Stimulated activated CD4-positive, alpha-beta T cell treated with anti-CD3 and anti-CD28 coated beads, Interleukin-1b, Interleukin-23, amount 100 ng/mL, for 1 hour (primary cell): ENCODE results near the gene PTPRU.

ENCODE experiments used
- DNase-seq, 2 donors: peaks; one replicate each; pipeline ENCODE4 v3.0.0-alpha.2; 2020; ENCODE audit warnings: low read depth in 2 of 2

The PTPRU gene

DNA sequence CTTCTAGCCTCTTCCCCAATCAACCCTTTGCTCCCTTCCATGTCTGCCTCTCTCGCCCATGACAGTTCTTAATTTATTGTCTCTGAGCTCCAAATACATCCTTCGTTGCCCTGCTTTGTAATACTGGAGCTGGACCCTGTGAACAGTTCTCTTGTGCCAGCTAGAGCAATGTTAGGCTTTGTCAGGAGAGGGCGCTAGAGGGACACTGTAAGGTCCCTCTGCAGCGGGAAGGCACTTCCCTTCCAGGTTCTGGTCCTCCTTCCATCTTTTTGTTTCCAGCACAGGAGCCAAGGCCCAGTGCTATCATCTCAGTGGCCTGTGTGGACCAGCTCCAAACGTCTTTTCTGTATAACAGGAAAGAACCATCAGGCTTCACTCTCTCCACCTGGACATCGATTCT, 95.9 kb downstream of the PTPRU start:
- DNase-seq = no peak

DNA sequence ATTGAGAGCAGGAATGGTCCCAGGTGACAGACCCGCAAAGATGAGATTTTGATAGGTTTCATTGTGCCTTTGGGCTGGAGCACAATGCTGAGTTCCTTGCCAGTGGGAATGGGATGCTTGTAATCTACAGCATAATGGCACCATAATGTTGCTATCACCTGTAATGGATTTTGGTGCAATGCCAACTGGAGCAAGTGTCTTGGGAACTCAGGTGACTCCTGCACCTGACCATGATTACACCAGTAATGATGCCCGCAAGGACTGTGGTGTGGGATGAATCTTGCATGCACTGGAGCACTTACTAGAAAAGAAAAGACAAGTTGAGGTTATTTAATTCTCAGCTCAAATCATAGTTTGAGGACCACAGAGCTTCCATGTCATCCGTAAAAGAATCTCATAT, 96.7 kb downstream of the PTPRU start:
- no peak for DNase-seq

DNA sequence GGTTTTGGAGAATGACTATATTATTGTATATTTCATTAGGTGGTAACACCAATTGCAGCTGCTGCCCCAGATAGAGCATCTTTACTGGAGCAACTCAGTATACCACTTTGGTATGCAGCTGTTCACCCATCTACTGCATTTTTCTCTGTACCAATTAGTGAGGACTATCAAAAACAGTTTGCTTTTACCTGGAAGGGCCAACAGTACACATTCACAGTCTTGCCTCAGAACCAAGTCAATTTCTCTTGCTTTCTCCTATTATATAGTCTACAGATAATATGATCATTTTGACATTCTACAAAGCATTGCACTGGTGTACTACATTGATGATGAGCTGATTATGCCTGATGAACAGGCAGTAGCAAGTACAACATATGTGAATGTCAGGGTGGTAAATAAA, 99.3 kb downstream of the PTPRU start:
- no peak for DNase-seq

DNA sequence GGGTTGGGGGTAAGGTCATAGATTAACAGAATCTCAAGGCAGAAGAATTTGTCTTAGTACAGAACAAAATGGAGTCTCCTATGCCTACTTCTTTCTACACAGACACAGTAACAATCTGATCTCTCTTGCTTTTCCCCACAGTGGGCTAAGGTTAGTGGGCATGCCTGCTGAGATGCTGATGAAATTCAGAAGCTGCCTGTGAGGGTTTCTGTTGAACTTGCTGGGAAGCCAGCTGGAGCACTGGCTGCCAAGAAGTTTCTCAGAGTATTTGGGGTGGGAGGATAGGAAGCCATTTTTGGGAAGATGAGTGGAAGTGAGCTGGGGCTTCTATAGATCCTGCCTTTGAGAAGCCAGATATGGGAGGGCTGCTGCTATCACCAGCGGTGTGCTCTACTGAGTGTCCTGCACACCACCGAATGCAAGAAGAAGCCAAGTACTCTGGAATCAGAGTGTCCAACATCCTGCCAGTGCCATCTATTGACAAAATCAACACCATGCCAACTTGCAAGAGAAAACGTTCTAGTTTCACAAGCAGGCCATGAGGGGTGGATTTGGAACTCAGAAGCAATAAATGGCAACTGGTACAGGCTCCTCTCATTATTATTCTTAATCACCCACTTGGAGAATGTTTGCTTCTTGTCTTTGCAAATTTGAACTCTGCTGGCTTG, 102.7 kb downstream of the PTPRU start:
- no peak for DNase-seq

DNA sequence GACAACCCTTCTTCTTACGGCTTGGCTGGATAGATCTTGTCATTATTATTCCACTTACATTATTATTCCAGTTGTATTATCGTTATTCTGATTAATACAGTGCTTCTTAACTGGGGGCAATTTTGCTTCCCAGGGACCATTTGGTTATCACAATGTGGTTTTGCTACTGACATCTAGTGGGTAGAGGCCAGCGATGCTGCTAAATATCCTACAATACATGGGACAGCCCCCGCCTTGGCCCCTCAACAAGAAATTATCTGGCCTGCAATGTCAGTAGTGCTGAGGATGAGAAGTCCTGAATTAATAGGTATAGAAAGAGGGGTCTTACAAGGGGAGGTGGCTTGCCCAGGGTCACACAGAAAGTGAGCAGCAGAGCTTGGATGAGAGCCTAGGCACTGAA, 105.6 kb downstream of the PTPRU start:
- no peak for DNase-seq

DNA sequence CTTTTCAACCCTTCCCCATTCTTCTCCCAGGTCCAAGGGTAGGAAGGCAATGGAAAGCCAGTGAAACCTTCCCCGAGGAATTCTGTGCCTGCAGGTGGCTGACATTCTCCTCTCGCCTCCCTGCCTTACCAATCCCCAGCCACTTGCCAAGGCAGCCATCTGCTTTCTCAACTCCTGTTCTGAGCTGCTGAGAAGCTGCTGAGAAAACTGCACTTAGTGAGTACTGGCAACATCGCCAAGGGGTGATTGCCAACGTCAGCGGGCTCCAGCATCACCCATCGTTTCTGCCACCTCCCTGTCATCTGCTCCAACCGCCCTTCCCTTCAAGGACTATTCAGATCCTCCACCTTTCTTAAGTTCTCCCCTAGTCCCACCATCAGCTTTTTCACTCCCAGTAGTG, 106.0 kb downstream of the PTPRU start:
- no peak for DNase-seq

DNA sequence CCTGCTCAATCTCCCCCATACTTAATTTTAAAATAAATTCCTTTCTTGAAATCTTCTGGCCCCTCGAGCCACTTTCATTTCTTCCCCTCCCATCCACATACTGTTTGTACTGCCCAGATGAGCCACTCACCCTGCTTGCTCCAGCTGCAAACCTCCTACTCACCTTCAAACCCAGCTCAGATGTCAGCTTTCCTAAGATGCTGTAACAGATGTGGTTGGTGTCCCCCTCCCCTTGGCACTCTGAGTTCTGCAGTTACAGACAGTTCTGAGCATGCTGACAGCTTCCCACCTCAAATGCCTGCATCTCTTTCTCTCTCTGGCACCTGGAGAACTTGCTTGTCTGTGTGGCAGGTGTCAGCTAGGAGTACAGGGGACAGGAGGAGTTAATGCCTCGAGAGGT, 106.7 kb downstream of the PTPRU start:
- DNase-seq = no peak

DNA sequence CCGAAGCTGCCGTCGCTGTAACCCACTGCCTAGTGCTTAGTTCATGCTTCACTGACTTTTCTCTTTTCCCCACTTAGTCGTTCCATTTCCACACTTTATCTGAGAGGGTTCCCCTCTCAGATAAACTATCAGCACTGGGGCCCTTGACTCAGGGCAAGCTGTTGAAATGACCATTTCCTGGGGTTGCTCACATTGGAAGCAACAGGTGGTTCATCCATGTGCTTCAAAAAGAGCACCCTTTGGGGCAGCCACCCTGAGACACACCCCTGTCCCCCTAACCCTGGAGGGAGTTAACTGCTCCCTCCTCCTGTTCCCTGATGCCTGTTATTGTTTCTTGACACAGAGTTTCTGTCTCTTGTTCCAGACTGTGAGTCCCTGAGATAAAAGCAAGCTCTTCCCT, 107.2 kb downstream of the PTPRU start:
- DNase-seq = no peak

DNA sequence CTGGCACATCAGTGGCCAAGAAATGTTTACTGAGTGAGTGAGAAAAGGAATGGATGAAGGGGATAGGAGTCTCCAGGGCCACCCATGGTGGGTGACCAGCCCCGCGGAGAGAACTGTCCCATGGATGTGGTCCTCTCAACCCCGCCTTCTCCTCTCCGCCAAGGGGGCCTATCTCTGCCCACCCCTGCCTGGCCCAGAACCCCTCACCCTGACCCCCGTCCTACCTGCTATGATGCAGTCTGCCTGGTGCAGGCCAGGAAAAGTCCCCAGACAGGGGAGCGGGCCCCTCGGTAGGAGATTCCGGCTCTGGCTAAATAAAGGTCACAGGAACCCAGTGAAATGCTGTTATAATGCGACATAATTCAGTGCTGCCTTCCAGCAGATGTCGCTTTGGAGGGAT, 107.6 kb downstream of the PTPRU start:
- no peak for DNase-seq

DNA sequence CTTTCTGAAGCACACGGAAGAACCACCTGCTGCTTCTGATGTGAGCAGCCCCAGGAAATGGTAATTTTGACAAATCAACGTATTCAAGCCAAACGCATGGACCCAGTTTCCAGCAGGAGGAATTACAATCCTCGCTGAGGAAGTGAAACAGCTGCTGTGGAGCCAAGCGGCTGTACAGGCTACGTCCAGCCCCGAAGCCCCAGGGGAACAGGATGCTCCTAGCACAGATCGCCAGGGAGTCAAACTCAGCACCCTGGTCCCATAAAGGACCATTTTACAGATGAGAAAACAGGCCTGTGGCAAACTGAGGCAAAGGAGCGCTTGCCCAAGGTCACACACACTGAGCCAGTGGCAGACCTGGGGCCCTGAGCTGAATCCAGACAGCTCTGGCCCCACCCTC, 108.0 kb downstream of the PTPRU start:
- DNase-seq = no peak

DNA sequence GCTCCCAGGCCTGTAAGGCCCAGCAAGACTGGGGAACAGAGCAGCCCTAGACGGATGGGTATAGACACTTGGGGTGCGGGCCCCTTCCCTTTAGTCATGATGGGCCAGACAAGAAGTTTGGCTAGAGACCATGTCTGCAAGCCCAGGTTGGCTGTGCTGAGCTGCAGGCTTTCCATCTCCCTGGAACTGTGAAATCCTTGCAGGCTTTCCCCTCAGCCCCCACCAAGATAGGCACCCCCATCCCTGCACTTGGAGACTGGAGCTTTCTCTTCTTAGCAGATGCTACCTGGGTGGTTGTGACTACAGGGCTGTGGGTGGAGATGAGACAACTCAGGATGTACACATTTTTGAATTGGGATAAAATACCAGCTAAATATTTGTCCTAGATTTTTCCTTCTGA, 110.3 kb downstream of the PTPRU start:
- no peak for DNase-seq

DNA sequence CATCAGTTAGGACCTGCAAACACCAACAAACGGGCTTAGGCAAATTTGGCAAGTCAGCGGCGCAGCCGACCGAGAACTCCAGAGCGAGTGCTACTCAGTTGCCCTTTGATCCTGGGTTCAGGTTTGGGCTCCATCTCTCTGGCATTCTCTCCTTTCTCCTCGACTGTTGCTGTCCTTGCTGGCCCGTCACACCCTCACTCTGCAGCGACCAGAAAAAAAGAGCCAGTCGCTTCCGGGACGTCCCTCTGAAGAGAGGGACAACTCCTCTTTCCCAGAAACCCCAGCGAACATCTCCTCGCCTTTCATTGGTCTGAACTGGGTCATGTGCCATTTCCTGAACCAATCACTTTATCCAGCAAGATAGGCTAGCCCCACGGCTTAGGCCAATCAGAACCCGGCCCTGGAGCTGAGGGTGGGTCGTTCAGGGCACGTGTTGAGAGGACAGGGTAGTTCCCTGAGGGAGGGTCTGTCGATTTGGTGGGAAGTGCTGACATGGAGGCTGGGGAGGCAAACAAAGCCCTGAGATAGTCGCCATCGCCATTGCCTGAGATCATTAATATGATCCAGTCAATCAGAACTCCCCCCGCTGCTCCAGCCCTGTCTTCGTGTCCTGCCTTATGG, 113.7 kb downstream of the PTPRU start:
- DNase-seq = no peak

DNA sequence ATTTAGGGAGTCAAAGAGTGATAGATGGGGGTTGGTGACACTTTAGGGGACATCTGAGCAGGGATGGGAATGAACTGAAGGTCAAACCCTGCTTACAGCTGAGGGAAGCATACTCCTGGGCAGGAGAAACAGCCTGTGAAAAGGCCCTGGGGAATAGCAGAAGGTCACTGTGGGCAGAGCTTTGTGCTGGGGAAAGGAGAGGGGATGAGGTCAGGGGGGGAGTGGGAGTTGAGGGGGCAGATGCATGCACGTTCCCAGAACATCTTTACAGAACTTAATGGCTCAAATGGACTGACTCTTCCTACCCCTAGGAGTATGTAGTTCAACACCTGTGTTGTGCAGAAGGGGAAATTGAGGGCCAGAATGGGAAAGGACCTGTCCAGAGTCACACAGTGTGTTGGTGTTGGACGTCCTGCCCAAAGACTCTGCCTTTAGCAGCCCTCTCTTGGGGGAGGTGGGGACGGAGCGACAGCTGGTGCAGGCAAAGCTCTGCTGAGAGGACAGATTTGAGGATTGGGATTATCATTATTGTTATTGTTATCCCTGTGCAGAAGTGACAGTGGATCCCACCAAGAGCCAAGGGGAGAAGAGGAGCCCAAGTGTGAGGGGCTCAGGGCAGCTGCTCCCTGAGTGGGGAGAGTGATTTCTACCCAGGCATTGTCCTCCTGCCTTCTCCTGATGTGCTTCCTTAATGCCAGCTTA, 116.5 kb downstream of the PTPRU start:
- no peak for DNase-seq

DNA sequence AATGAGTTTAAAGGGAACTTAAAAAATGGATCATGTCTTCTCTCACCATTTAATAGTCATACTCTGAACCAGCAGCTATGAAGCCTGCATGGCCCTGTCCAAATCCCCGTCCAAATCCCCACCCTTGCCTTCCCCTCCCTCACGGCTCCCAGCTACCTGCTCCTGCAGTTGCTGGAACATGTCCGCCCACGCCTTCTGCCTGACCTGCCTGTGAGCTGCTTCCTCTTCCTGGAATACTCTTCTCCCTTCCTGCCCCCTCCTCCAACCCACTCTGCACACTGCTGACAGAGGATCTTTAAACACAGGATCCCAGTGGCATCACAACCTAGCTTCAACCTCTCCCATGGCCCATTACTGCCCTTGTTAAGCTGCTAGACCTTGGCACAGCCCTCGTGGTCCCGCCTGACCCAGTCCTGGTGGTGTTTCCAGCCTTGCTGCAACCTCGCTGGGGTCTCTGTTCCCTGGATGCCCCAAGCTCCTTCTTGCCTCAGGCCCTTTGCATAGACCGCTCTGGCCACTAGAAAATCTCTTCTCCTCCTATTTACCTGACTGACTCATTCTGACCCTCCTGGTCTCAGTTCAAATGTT, 118.3 kb downstream of the PTPRU start:
- DNase-seq = no peak

DNA sequence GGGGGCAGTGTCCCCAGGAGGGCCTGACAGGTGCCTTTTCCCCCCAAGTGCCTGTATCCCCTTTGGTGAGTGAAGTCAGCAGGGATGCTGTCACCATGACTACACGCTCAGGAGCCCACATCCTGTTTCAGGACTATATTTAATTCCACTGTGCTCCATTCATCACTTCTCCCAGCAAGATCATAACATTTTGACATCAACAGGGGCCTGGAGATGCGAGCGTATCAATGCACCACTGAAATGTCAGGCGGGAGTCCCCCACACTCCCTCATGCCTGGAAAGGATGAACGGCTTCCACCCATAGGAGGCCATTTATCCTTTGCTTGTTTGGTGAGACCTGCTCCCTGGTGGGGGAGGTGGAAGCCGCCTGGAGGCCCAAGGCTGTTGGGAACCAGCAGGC, 119.1 kb downstream of the PTPRU start:
- no peak for DNase-seq

DNA sequence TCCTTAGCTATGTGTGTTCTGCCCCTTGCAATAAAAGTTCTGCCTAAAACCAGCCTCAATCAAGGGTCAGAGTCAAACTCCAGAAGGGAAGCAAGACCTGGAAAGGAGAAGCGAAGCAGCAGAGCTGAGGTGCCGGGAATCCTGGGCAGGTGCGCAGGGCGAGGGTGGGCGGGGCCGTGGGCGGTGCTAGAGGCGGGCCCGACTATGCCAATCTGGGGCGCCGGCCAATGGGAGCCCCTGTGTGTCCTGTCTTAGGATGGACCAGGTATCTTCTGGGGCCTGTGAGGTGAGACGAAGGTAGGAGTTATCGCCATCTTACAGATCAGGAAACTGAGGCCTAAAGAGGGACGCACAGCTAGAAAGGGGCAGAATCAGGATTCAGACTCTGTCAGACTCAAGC, 120.3 kb downstream of the PTPRU start:
- DNase-seq = no peak

DNA sequence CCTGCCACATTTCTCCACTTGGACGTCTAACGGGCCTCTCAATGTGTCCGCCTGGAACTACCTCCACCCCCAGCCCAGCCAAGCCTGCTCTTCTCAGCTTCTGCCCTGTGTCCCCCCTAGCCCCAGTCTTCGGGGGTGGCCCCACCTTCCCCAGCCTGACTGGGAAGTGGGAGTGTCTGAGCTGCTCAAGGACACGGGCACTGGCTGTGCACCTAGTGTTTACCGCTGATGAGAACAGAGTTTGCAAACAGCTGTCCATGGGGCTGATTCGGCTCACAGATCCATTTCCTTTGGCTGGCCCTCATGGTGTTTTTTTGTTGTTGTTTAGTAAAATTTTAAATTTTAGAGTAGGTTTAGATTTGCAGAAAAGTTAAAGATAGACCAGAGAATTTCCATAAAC, 121.1 kb downstream of the PTPRU start:
- DNase-seq = no peak

DNA sequence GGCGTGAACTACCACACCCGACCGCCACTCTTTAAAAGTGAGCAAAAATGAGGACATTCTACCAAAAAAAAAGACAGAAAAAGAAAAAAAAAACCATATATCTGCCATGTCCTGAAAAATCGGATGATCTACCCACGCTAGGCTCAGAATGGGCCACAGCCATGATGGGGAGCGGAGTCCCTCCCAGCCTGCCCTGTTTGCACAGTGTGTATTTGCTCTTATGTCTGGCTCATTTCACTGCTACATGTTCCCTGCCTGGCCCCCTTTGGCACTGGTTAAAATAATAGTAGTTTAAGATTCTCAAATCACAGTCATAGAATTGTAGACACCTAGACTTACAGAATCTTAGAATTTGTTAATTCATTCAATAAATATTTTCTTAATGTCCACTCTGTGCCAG, 121.9 kb downstream of the PTPRU start:
- DNase-seq = no peak

DNA sequence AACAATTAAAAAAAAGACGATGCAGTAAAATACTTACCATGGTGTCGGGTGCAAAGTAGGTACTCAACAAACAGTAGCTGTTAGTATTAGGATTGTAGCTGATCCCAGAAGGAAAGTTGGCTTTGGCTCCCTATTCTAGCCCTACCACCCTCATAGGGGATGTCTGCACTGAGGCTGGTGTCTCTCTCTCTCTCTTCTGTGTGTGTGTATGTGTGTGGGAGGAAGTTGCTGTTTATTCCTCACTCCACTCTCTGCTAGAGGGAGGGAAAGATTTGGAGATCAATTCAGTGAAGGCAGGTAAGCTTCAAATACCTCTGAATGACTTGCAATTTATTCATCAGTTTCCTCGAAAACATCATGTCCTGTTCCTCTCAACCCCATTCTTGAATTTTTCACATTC, 124.4 kb downstream of the PTPRU start:
- DNase-seq = no peak

DNA sequence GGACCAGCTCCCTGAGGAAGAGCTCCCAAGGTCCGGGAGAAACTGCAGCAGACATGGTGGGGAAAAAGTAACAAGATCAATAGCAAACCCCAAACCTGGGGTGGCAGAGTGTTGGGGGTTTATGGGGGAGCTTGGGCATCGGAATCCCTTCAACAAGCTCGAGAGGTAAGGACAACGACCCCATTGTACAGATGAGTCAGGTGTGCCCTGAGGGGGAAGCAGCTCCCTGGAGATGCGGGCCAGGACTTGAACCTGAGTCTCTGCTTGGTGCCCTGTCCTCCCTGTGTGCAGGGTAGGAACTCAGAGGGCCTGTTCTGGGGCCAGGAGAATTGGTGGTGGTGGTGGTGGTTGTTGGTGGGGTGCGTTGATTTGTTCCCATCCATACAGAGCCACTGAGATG, 125.4 kb downstream of the PTPRU start:
- DNase-seq = no peak

DNA sequence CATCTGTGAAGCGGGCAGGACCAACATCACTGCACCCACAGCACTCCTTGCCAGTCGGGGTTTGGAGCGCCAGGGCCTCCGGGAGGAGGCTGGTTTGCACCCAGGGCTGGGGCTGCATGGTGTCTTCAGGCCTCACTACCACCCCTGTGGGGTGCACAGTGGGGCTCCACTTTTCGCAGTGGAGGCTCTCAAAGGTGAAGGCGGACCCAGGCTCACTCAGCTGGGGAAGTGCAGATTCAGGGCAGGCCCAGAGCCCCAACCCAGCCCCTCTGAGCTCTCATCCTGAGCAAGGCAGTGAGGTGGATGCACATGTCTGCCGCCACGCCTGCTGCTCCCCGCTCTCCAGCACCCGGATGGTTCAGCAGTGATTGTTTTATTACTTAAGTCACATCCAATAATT, 125.8 kb downstream of the PTPRU start:
- DNase-seq = no peak

DNA sequence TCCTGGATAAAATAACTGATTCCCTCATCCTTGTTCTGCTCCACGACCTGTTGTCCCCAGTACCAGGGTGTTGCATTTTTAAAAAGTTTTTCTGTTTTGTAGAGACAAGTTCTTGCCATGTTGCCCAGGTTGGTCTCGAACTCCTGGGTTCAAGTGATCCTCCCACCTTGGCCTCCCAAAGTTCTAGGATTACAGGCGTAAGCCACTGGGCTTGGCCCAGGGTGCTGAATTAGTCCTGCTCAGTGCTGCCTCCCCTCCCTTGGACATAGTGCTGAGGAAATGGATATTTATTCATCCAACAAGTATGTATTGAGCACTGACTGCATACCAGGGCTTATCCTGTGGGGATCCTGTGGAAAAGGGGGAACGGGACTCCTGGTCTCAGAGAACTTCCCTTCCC, 126.4 kb downstream of the PTPRU start:
- no peak for DNase-seq

DNA sequence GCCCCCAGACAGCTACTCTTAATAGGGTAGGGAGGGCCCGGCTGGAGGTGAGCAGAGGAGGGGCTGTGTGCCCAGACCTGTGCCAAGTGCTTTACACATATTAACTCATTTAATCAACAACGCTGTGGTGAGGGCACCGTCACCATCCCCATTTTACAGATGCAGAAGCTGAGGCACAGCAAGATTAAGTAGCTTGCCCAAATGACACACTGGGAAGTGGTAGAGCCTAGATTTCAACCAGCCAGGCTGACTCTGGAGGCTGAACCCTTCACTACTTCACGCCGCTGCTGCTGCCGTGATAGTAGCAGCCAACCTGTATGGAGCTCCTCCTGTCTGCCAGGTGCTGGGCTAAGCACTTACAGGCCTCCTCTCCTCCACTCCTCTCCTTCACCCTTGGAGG, 127.2 kb downstream of the PTPRU start:
- DNase-seq = no peak
